Measurements from ENCODE around the gene LHPP.

Gene LHPP

DNA sequence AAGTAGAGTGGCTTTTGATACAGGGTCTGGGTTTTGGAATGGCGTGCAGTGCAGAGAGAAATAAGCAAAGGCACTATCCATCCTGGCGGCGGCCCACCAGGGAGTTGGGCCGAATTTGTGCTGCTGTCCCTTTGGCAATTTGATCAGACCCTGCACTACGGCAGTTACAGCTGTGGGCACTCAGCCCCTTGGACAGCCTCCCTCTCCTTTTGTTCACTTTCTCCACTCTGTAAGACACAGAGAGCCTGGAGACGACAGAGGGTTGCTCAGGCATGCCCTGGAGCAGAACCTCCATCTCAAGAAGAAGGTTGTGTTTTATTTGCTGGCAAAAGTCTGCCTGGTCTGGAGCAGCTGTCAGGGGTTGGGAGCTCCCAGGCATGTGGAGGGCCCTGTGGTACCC lies 55.8 kb downstream of the LHPP start:
- no peak for TF ChIP-seq TAF1 (IDR thresholded peaks at IDR 0.05; ENCODE audit: borderline replicate concordance, low read depth, low read length)
- DNase-seq (ENCODE audit: insufficient read length) (no peak), FAIRE-seq (no peak)

- no peak for TF ChIP-seq TAF1 (IDR thresholded peaks at IDR 0.05; ENCODE audit: borderline replicate concordance, low read depth, low read length)
- TF ChIP-seq POLR2AphosphoS5 (IDR thresholded peaks at IDR 0.05; ENCODE audit: low read depth, low read length): no peak
- no peak for TF ChIP-seq POLR2A (IDR thresholded peaks at IDR 0.05; ENCODE audit: low read depth, low read length)
- FAIRE-seq: no peak
- no peak for DNase-seq (ENCODE audit: insufficient read length)
These were observed 56.3 kb downstream of the LHPP start for GRCh38 chr10:124517931-124518330.

- DNase-seq (ENCODE audit: insufficient read length) (no peak), FAIRE-seq (no peak)
- TF ChIP-seq POLR2A (IDR thresholded peaks at IDR 0.05; ENCODE audit: low read depth, low read length): no peak
- TF ChIP-seq POLR2AphosphoS5 (IDR thresholded peaks at IDR 0.05; ENCODE audit: low read depth, low read length): no peak
- no peak for TF ChIP-seq TAF1 (IDR thresholded peaks at IDR 0.05; ENCODE audit: borderline replicate concordance, low read depth, low read length)
These were observed 56.7 kb downstream of the LHPP start for GRCh38 chr10:124518366-124518765.

GRCh38 chr10:124520558-124521428 lies 59.2 kb downstream of the LHPP start:
- TF ChIP-seq POLR2A (IDR thresholded peaks at IDR 0.05; ENCODE audit: low read depth, low read length) (no peak), POLR2AphosphoS5 (IDR thresholded peaks at IDR 0.05; ENCODE audit: low read depth, low read length) (no peak), TAF1 (IDR thresholded peaks at IDR 0.05; ENCODE audit: borderline replicate concordance, low read depth, low read length) (no peak)
- FAIRE-seq (no peak), DNase-seq (ENCODE audit: insufficient read length) (no peak)

GRCh38 chr10:124521429-124521871 lies 59.8 kb downstream of the LHPP start:
- FAIRE-seq (no peak), DNase-seq (ENCODE audit: insufficient read length) (no peak)
- TF ChIP-seq TAF1 (IDR thresholded peaks at IDR 0.05; ENCODE audit: borderline replicate concordance, low read depth, low read length): no peak
- no peak for TF ChIP-seq POLR2A (IDR thresholded peaks at IDR 0.05; ENCODE audit: low read depth, low read length)
- TF ChIP-seq POLR2AphosphoS5 (IDR thresholded peaks at IDR 0.05; ENCODE audit: low read depth, low read length): no peak

DNA sequence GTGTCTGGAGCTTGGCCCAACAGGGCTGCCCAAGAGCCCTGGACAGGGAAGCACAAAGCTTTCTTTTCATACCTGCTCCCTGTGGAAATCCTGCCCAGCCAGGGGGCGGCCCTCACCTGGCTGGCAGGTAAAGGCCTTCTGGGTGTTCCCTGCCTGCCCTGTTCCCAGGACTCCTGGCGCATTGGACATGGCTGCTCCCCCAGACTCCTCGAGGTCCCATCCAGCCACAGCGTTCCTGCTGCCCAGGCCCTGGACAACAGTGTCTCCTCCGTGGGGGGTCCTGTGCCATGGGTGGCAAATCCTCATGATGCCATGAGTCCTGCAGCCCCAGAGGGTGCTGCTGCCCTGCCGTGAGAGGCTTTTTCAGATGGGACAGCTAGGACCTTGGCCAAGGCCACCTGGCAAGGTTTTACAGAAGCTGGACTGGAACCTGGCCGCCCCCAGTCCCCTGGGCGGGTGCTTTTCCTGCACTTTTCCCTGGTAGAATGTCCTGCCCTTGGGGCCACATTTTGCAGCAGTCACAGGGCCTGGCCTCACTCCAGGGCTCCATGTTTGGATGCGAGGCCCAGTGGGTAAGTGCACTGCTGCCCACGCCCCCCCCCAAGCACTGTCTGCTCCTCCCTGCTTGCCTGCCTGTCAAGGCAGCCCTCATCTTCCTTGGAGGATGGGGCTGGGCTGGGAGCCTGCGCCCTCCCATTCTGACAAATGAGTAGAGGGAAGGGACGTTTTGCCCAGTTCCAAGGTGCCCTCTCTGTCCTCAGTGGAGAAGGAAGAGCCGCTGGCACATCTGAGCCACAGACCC lies 60.7 kb downstream of the LHPP start:
- no peak for TF ChIP-seq TAF1 (IDR thresholded peaks at IDR 0.05; ENCODE audit: borderline replicate concordance, low read depth, low read length)
- TF ChIP-seq POLR2A (IDR thresholded peaks at IDR 0.05; ENCODE audit: low read depth, low read length): no peak
- no peak for TF ChIP-seq POLR2AphosphoS5 (IDR thresholded peaks at IDR 0.05; ENCODE audit: low read depth, low read length)
- DNase-seq (ENCODE audit: insufficient read length) (no peak), FAIRE-seq (no peak)

DNA sequence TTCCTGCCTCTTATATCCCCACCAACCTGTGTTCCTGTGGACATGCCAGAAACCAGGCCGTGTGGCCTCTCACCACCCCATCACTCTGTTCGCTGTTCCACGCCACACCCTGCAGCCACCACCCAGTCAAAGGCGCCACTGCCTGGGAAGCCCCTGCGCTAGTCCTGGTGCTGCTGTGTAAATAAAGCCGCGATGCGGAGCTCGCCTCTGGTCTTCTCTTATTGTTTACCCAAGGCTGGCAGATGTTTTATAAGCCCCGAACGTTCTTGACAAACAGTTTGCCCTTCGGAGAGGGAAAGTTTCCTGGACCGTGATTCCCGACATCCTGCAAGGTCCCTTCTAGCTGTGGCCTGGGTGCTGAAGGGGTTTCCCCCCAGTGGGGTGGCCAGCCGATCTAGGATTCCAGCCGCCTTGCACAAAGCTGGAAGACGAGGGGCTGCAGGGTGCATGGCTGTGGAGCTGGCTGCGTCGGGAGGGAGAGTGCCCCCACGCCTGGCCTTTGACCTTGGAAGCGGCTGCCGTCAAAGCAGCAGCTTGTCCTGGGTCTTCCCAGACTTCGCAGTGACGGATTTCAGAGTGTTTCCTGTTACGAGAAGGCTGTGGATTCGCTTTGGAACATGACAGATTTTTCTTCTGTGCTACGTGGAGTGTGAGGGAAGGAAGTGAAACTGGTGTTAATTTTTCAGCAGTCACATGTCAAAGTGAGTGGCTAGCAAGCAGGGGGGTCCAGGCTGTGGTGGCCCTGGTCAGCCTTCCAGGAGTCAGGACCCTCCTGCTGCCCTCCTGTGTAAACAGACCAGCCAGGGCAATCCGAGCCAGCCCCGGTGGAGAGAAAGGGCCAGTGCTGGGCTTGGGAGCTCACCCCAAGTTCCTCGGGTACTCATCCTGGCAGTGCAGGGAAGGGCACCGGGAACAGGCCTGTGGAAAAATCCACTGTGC lies 61.6 kb downstream of the LHPP start:
- FAIRE-seq (no peak), DNase-seq (ENCODE audit: insufficient read length) (no peak)
- no peak for TF ChIP-seq POLR2A (IDR thresholded peaks at IDR 0.05; ENCODE audit: low read depth, low read length)
- no peak for TF ChIP-seq TAF1 (IDR thresholded peaks at IDR 0.05; ENCODE audit: borderline replicate concordance, low read depth, low read length)

- DNase-seq (ENCODE audit: insufficient read length) (no peak), FAIRE-seq (no peak)
- TF ChIP-seq POLR2AphosphoS5 (IDR thresholded peaks at IDR 0.05; ENCODE audit: low read depth, low read length) (no peak), TAF1 (IDR thresholded peaks at IDR 0.05; ENCODE audit: borderline replicate concordance, low read depth, low read length) (no peak), POLR2A (IDR thresholded peaks at IDR 0.05; ENCODE audit: low read depth, low read length) (no peak)
These were observed 62.3 kb downstream of the LHPP start for GRCh38 chr10:124523901-124524300.

DNA sequence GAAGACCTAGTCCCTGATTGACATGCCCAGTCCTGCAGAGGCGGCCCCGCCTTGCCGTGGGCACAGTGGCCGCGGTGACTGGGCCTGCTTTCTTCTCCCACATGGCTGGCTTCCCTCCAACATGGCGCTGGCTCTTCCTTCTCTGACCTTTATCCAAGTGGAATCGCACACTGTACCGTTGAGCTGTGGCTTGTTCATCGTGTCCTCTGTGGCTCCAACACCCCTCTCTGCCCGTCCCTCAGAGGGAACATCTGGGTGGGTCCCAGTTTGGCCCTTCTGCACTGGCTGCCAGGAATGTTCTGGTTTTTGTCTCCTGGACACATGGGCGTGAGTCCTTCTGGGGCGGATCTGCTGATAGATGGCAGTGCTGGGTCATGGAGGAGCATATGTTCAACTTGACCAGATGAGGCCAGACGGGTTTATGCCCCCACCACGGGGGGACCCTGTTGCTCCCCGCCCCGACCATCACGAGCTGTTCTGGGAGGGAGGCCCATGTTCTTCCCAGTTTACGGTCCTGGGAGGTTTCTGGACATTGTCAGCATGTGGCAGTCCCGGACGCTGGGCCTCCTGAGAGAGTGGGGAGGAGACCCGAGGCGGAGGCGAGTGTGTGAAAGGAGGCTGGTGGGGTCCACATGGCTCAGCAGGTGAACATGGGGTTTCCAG lies 63.5 kb downstream of the LHPP start:
- FAIRE-seq: no peak
- DNase-seq (ENCODE audit: insufficient read length): no peak

GRCh38 chr10:124525751-124526600 lies 64.4 kb downstream of the LHPP start:
- no peak for FAIRE-seq
- DNase-seq (ENCODE audit: insufficient read length): no peak
- TF ChIP-seq POLR2A (IDR thresholded peaks at IDR 0.05; ENCODE audit: low read depth, low read length): no peak
- TF ChIP-seq POLR2AphosphoS5 (IDR thresholded peaks at IDR 0.05; ENCODE audit: low read depth, low read length): no peak
- TF ChIP-seq TAF1 (IDR thresholded peaks at IDR 0.05; ENCODE audit: borderline replicate concordance, low read depth, low read length): no peak

More for the DNA sequence above, 63.5 kb downstream of the LHPP start:
- TF ChIP-seq TAF1 (IDR thresholded peaks at IDR 0.05; ENCODE audit: borderline replicate concordance, low read depth, low read length) (no peak), POLR2A (IDR thresholded peaks at IDR 0.05; ENCODE audit: low read depth, low read length) (no peak), POLR2AphosphoS5 (IDR thresholded peaks at IDR 0.05; ENCODE audit: low read depth, low read length) (no peak)

Data from GM12892 (cell line).